NCI-H82 treated with DMSO at 0.1 percent for 48 hours (cell line): ENCODE results near the gene SREK1IP1.

Experiments
- DNase-seq: peaks from one replicate; lab custom pipeline; 2025; ENCODE audit not compliant: unreplicated experiment; lab: John Stamatoyannopoulos, UW

The SREK1IP1 gene

DNA sequence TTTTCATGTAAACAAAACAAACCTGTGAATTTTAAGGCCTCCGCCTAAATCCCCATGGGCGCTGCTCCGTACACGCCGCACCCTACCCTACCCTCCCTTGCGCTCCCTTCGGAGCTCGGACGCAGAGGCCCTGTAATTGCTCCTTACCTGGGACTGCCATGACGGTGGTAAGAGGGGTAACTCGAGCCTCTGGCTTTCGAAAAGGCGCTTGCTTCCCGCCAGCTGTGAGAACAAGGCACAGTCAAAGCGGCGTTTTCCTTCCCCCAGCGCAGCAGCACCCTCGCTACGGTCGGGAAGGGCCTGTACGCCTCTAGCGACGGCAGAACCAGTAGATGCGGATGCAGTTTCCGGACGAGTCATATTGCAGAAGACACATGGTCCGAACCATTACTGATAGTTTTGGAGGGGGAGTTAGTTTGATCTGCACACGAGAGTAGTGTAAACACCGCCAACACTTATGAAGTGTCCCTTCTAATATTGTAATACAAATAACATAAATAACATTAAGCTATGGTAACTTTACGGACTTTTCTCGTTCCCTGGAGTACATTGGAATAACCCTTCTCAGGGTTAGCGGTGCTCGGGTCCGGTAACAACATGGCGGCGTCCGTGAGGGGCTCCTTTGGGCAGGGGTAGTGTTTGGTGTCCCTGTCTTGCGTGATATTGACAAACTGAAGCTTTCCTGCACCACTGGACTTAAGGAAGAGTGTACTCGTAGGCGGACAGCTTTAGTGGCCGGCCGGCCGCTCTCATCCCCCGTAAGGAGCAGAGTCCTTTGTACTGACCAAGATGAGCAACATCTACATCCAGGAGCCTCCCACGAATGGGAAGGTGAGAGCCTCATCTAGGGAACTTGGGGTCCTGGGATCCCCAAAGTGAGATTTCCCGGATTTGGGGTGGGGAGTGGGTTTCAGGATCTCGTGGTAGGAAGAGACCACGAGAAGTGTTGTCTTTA is at the start of gene SREK1IP1, which contains the start of gene CWC27:
Gene SREK1IP1, minus strand, starts transcription at position 334 of the 955 bp plus-strand sequence. Its CDS starts 174 bp downstream, at position 160.
Gene CWC27, plus strand, starts transcription at position 573 of the 955 bp plus-strand sequence. Its CDS starts 217 bp downstream, at position 790.
- DNase-seq, result peak; percentile 85

GRCh38 chr5:64818245-64818644 is 49.8 kb upstream of the SREK1IP1 start:
- no peak for DNase-seq

DNA sequence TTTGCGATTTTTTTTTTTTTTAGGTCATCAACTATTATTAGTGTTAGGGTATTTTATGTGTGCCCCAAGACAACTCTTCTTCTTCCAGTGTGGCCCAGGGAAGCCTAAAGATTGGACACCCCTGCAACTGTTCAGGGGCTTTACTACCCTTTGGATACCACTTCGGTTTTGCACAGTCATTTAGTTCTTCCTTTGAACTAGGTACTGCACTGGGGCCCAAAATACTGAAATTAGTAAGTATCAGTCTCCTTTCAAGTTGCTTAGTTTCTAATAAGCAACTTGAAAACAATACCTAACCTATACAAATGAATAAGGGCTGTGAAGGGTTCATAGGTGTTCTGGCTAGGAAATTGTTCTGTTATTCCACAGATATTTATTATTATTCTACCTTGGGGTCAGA is 45.6 kb upstream of the SREK1IP1 start:
- no peak for DNase-seq

DNA sequence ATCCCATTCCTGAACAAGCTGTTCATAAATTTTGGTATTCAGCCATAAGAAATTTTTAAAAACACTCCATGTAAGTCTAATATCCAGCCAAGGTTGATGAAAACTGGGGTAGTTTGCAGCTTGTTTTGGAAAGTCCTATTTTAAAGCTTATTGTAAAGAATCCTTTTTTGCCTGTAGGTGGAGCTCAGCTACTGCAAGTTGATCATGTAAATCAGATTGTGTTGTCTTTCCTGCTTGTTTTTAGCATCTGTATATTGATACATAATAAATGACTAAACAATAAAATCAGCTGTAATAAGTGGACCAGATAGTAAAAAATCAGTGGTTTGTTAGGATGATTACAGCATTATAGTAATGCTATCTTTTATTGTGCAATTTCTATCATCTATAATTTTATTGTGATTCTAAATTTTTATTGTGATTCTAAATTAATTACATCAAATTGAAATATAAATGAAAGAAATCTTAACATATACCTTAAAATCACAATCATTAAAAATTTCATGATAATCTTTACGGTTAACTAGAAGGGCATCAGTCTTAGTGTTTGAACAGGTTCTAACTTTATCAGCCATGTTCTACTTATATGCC is 42.7 kb upstream of the SREK1IP1 start:
- DNase-seq, result peak; percentile 8

GRCh38 chr5:64807520-64807919 is 39.0 kb upstream of the SREK1IP1 start:
- DNase-seq, result no peak

GRCh38 chr5:64806537-64806936 is 38.0 kb upstream of the SREK1IP1 start:
- no peak for DNase-seq

DNA sequence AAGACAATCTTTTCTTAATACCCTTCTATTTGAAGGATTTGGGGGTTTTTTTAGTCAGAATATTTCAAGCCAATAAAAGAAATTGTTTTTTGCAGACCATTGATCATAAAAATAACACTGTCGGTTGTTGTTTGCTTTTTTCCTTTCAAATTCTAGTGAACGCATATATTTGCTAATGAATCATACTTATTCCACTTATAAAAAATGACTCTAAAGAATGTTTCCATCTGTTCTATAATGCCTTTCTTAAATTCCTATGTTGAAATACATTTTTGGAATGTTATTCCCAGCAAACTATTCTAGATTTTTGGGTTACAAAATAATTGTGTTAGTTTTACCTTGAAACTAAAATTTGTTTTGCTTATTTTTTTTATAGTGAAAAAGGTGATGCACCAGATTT is 32.4 kb upstream of the SREK1IP1 start:
- no peak for DNase-seq

- no peak for DNase-seq
Measured at GRCh38 chr5:64796301-64796700, 27.8 kb upstream of the SREK1IP1 start.

- no peak for DNase-seq
Measured at GRCh38 chr5:64794053-64794770, 25.7 kb upstream of the SREK1IP1 start.

- no peak for DNase-seq
Measured at GRCh38 chr5:64792469-64792868, 24.0 kb upstream of the SREK1IP1 start.

GRCh38 chr5:64790210-64790609 is 21.7 kb upstream of the SREK1IP1 start:
- DNase-seq, result no peak

DNA sequence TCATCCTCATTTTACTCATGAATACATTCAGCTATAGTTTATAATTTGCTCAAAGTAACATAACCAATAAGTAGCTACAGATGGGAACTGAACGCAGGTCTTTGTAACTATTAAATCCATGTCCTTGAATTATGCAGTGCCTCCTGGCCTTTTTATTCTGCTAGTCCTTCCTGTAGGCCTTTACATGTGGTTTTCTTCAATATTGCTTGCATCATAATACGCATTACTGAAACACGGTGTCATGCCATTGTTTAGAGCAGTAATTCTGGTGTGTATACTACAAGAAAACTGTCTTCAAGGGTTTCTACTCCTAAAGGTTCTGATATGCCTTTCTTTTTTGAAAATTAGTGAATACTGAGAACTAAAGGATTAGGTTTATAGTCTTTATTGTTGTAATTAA is 21.0 kb upstream of the SREK1IP1 start:
- no peak for DNase-seq

- DNase-seq, result no peak
Measured at GRCh38 chr5:64788156-64788555, 19.7 kb upstream of the SREK1IP1 start.

- DNase-seq, result no peak
Measured at GRCh38 chr5:64786372-64786771, 17.9 kb upstream of the SREK1IP1 start.

GRCh38 chr5:64784451-64785025 is 16.0 kb upstream of the SREK1IP1 start:
- no peak for DNase-seq

DNA sequence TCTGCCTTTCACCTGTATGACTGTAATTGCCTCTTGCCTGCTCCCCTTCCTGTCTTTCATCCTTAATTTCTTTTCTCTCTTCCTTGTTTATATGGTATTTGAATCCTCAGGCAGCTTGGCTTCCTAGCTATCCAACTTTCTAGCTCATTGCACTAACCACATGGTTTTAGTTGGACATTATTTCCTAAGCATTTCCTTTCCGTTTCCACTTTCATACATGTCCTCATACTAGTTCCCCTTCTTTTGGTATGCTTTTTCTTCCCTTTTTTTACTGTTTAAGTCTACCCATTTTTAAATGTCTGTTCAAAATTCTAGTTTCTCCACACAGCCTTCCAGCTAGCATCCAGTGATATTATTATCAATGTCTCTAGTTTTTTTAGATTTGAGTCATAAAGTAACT is 6.8 kb upstream of the SREK1IP1 start:
- DNase-seq, result no peak

GRCh38 chr5:64773533-64773932 is 5.0 kb upstream of the SREK1IP1 start:
- no peak for DNase-seq

DNA sequence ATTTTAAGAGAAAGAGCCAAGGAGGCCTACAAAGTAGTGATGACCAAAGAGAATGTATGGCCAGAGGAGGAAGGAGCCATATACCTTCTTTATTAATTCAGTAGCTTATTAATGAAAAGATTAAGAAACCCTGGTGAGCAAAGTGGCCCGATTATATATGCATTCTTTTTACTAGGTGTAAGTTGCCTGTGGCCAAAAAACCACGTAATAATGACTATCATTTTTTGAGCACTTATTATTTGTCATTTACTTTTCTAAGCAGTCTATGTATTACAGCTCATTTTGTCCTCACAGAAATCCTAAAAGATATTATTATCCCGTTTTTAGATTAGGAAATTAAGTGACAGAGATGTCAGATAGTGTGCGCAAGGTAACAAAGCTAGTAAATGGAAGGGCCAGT is 3.2 kb upstream of the SREK1IP1 start:
- no peak for DNase-seq

- DNase-seq, result no peak
Measured at GRCh38 chr5:64769855-64770254, 1.4 kb upstream of the SREK1IP1 start.

DNA sequence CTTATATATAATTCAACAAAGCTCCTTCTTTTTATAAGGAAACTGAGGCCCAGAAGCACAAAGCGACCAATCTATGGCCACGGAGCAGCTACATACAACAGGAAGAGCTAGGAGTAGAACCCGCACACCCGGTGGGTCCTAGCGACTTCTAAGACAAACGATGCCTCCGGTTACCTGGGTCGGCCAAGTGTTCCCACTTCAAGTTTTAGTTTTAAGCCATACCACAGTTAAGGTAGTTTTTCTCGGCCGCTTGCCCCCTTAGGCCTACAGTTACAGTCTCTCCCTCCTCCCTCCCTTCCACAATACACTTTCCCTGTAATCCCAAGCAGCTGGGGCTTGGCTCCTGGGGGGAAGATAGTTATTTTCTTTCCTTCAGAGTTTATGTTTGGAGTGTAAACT is 533 bp downstream of the SREK1IP1 start:
- peak; percentile 4 for DNase-seq

DNA sequence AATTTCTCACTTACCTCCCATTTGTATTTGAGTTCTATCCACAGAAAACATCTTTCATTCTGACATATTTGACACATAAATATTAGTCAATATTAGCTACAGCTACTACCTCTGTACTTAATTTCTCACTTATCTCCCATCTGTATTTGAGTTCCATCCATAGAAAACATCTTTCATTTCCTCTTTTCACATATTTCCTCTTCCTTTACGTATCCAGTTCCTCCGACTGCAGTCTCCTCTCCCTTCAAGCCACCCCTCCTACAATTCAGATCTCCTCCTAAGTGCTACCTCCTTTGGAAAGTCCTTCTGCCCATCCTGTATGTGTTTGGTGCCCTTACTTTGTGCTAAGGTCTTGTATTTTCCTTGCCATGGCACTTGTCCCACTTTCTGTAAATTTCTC is 1.6 kb downstream of the SREK1IP1 start:
- no peak for DNase-seq
